Gastroesophageal sphincter (tissue), 4 donors: ENCODE data around the gene TRIM8. TPM values are rescaled to one million over a fixed set of nuclear protein-coding genes. Genes with fewer than 3 reads are reported as not detected.
A peak's percentile ranks its signal among the peaks of the same experiment; 100 is the strongest.

Experiments
- ATAC-seq: fragments of 150-250 bp; one replicate; pipeline ENCODE4 v1.9.1; 2016; ENCODE audit warnings: mild to moderate bottlenecking, moderate library complexity
- H3K27ac ChIP-seq, 4 donors: fragments of 200-600 bp; sonication (generic) in 3 of 4; 1 replicate in 3 of 4; 2 replicates in 1 of 4; pipeline ENCODE4 v1.5.1; 2016 to 2019
- H3K27me3 ChIP-seq: fragments of 200-600 bp; sonication (generic); one replicate; pipeline ENCODE4 v1.5.1; 2019
- H3K36me3 ChIP-seq, 2 donors: fragments of 200-600 bp; sonication (generic); one replicate each; pipeline ENCODE4 v1.5.1; 2019; ENCODE audit warnings: control low read depth in 1 of 2
- H3K4me1 ChIP-seq, 3 donors: fragments of 200-600 bp; sonication (generic); 1 replicate in 2 of 3; 2 replicates in 1 of 3; pipeline ENCODE4 v1.5.1; 2016 to 2019; ENCODE audit warnings: control low read depth in 2 of 3
- H3K4me3 ChIP-seq, 2 donors: fragments of 200-600 bp; sonication (generic); one replicate each; pipeline ENCODE4 v1.5.1; 2019; ENCODE audit warnings: mild to moderate bottlenecking in 1 of 2, moderate library complexity in 1 of 2
- H3K9me3 ChIP-seq, 3 donors: fragments of 200-600 bp; sonication (generic); one replicate each; pipeline ENCODE4 v1.5.1; 2017 to 2019; ENCODE audit warnings: control low read depth in 2 of 3
- EP300 ChIP-seq: sonication (generic); formaldehyde crosslinking; IDR thresholded peaks from one replicate; pipeline ENCODE4 v1.6.1; 2017; ENCODE audit warnings: antibody characterized with exemption, mild to moderate bottlenecking
- POLR2A ChIP-seq, 2 donors: fragments of 450-650 bp; IDR thresholded peaks; one replicate each; pipeline ENCODE4 v1.6.1; 2017; ENCODE audit warnings: antibody characterized with exemption in 2 of 2, mild to moderate bottlenecking in 2 of 2, moderate library complexity in 1 of 2
- POLR2AphosphoS5 ChIP-seq: sonication (generic); formaldehyde crosslinking; IDR thresholded peaks from one replicate; pipeline ENCODE4 v1.6.1; 2017; ENCODE audit warnings: antibody characterized with exemption
- WGBS, 2 donors: methylation state at CpG; one replicate each; pipeline ENCODE4 v1.1.5; 2018; ENCODE audit warnings: low coverage in 1 of 2; 5-methylcytosine and 5-hydroxymethylcytosine counted together
- total RNA-seq, 4 donors: library from RNA; depleted of rRNA; stranded (reverse); fragments of >200 nt; gene quantifications; one replicate each; pipeline ENCODE4 v1.1.0, GENCODE V29; 2016
- TF ChIP-seq, protein P1 (sequence below), 4 experiments: fragments of 200-600 bp in 2 of 4; fragments of 450-650 bp in 2 of 4; sonication (generic) in 1 of 4; IDR thresholded peaks; one replicate each; pipeline ENCODE4 v1.5.1; 2017 to 2019; ENCODE audit warnings: antibody characterized with exemption in 4 of 4, mild to moderate bottlenecking in 2 of 4, moderate library complexity in 2 of 4

TRIM8 gene
- total RNA-seq, 4 donors from 2014 or later: 96.7 to 171 (median 131) TPM

DNA sequence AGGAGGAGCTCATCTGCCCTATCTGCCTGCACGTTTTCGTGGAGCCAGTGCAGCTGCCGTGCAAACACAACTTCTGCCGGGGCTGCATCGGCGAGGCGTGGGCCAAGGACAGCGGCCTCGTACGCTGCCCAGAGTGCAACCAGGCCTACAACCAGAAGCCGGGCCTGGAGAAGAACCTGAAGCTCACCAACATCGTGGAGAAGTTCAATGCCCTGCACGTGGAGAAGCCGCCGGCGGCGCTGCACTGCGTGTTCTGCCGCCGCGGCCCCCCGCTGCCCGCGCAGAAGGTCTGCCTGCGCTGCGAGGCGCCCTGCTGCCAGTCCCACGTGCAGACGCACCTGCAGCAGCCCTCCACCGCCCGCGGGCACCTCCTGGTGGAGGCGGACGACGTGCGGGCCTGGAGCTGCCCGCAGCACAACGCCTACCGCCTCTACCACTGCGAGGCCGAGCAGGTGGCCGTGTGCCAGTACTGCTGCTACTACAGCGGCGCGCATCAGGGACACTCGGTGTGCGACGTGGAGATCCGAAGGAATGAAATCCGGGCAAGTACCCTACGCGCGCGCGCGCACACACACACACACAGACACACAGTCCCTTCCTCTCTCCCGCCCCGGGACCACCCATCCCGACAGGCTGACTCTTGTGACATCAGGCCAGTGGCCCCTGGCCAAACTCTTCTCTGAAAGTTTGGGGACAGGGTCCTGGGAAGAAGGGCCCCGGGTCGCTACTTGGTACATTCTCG is 538 bp downstream of the TRIM8 start:
- no CpG with 5 or more reads among the region's 62 CpGs for WGBS, 2 donors
- peak; percentile 13 for ATAC-seq

DNA sequence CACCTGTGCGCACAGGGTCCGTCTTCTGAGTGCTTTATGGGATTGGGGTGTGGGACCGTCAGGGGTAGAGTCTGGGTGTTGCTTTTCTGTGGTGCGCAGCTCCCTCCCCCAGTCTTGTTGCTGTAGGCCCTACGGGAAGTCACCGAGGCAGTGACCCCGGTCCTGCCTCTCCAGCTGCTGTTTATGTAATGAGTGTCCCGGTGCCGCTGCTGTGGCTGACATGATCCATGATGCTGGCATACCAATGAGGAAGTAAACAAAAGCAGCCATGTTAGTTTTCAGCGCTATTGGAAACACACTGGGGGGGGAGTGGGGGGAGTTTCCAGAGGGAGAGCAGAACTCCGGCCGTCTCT is 1.1 kb downstream of the TRIM8 start:
- H3K4me3 ChIP-seq: peak overlapping the region; percentile 50 to 69
- H3K4me1 ChIP-seq: peaks cover 0 to 56% (median 35%) of the 10 kb centered on the region in 3 donors
- H3K27me3 ChIP-seq: no peaks in the 10 kb centered on the region
- no peaks in the 10 kb centered on the region for H3K9me3 ChIP-seq
- H3K36me3 ChIP-seq: peaks cover 0 to 7% of the 10 kb centered on the region in 2 donors
- H3K27ac ChIP-seq: peak overlapping the region; percentile 97 to 99 (median 98)
- TF ChIP-seq EP300 (no peak), POLR2AphosphoS5 (peak; percentile 65)
- ATAC-seq: peak; percentile 11
- no CpG with 5 or more reads among the region's 12 CpGs for WGBS, 2 donors

More for the DNA sequence above, 538 bp downstream of the TRIM8 start:
- no peaks in the 10 kb centered on the region for H3K9me3 ChIP-seq
- TF ChIP-seq POLR2A (IDR thresholded peaks at IDR 0.05): peak in 1 of 2 donors; percentile 39
- TF ChIP-seq EP300: no peak
- TF ChIP-seq, protein P1, sequence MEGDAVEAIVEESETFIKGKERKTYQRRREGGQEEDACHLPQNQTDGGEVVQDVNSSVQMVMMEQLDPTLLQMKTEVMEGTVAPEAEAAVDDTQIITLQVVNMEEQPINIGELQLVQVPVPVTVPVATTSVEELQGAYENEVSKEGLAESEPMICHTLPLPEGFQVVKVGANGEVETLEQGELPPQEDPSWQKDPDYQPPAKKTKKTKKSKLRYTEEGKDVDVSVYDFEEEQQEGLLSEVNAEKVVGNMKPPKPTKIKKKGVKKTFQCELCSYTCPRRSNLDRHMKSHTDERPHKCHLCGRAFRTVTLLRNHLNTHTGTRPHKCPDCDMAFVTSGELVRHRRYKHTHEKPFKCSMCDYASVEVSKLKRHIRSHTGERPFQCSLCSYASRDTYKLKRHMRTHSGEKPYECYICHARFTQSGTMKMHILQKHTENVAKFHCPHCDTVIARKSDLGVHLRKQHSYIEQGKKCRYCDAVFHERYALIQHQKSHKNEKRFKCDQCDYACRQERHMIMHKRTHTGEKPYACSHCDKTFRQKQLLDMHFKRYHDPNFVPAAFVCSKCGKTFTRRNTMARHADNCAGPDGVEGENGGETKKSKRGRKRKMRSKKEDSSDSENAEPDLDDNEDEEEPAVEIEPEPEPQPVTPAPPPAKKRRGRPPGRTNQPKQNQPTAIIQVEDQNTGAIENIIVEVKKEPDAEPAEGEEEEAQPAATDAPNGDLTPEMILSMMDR (IDR thresholded peaks at IDR 0.05): peak in 3 of 4 experiments; percentile 75 to 81 (median 77)
- TF ChIP-seq POLR2AphosphoS5: peak; percentile 70
- peak overlapping the region; percentile 97 to 99 (median 98) for H3K27ac ChIP-seq
- H3K27me3 ChIP-seq: no peaks in the 10 kb centered on the region
- H3K4me1 ChIP-seq: peaks cover 0 to 51% (median 29%) of the 10 kb centered on the region in 3 donors
- H3K4me3 ChIP-seq: peak overlapping the region; percentile 50 to 69
- H3K36me3 ChIP-seq: peaks cover 0 to 3% of the 10 kb centered on the region in 2 donors

DNA sequence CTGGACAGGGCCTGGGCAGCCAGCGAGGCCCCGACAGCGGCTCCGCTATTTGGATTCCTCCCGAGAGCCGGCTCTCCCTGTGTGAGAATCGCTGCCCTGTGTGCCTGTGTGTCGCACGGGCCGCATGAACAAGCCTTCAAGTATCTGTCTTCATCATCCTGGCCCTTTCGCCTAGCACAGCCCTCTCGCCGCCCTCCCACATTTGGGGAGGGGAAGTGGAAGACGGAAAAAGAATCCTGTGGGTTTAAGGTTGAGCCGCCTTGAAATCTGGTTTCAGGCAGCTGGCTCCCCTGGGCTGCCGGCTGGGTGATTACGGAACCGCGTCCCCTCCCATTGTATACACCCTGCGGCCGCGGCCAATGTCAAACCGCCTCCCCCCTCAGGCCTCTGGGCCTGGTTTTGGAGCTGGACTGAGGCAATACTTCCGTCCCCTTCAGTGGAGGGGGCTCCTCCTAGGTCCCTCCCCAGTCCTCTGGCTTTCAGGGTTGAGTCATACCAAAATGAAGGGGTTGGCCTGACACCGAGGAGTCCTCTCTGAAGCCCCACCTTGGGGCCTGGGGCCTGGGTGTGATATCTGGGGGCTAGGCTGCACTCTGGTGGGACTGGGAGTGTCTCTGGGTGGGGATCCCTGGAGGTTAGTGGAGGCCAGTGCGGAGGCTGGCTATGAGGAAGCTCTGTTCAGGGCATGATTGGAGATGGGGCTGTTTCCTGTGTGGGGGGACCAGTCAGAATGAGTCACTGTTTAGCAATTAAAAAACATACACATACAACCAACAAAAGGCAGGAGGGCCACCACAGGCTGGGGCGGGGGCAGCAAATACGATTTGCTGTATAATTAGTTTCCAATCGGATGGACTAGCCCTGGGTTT is 1.7 kb downstream of the TRIM8 start:
- WGBS, 2 donors: 0 to 1% methylated on average over 4 to 16 of the region's 29 CpGs
- Histone ChIP-seq H3K9me3 (no peaks in the 10 kb centered on the region), H3K4me3 (peak overlapping the region; percentile 50 to 69), H3K4me1 (peaks cover 0 to 62% (median 41%) of the 10 kb centered on the region in 3 donors), H3K27ac (peak overlapping the region; percentile 97 to 99 (median 98)), H3K36me3 (peaks cover 0 to 13% of the 10 kb centered on the region in 2 donors), H3K27me3 (no peaks in the 10 kb centered on the region)
- TF ChIP-seq EP300 (no peak), POLR2AphosphoS5 (peak; percentile 89), POLR2A (IDR thresholded peaks at IDR 0.05) (peak; percentile 71 to 80)
- TF ChIP-seq, protein P1 (IDR thresholded peaks at IDR 0.05): no peak
- ATAC-seq: peak; percentile 71

DNA sequence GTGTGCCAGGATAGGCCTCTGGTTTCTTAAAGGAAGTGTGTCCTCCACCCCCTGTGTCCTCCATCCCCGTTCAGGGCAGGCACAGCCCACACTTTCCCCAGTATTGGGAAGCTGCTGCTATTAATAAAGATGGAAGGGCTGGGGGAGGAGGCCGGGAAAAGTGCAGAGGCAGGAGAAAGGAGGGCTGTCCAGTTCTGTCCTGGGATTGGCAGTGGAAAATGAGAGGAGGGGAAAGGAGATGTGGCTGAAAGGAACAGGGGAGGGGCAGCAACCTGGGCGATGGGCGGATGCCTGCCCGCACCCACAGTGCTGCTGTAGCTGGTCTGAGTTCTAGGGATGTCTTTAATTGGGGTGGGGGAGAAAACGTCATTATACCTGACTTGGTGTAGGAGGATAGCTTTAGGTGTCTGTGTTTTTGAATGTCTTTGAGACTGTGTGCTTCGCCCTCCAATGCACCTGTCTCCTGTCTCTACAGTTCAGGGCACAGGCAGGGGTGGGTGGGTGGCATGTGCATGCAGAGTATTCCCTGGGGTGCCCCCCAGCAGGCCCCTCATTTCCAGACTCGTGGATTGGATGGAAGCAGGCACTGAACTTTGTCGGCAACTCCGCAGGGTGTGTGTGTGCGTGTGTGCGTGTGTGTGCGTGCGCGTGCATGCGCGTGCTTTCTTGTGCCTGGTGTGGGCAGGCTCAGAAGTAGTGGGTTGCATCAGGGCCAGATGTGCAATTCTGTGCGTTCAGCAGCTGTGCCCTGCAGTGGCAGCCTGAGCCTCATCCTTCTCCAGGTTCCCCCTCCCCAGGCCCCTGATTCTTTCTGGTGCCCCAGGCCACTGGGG is 2.5 kb downstream of the TRIM8 start:
- peak overlapping the region; percentile 50 to 69 for H3K4me3 ChIP-seq
- peak overlapping the region; percentile 97 to 99 (median 98) for H3K27ac ChIP-seq
- peaks cover 0 to 22% of the 10 kb centered on the region in 2 donors for H3K36me3 ChIP-seq
- 5 to 7% methylated on average over 6 to 7 of the region's 18 CpGs for WGBS, 2 donors
- no peak for ATAC-seq
- no peaks in the 10 kb centered on the region for H3K9me3 ChIP-seq
- TF ChIP-seq POLR2AphosphoS5: no peak
- TF ChIP-seq, protein P1 (IDR thresholded peaks at IDR 0.05): no peak
- TF ChIP-seq POLR2A (IDR thresholded peaks at IDR 0.05): no peak
- no peak for TF ChIP-seq EP300
- H3K27me3 ChIP-seq: no peaks in the 10 kb centered on the region
- H3K4me1 ChIP-seq: peaks cover 0 to 65% (median 50%) of the 10 kb centered on the region in 3 donors
